ENCODE results near the gene ATP9B.

The ATP9B gene

DNA sequence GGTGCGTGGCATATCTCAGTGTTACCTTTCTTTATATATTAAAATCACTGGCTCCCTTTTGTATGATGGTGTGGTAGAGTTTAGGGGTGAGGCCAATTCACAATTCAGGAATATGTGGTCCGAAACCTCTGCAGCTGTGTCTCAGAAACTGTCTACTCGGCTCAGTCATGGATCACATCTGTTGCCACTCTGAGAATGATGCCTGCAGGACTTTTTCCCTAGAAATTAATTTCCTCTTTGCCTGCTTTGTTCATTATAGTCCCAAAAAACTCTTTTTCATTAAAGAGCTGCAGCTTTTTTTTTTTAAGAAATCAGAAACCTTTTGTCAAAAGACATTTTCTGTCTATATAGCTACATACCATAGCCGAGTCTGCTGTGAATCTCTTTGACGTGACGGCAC is 221.7 kb downstream of the ATP9B start:
- Histone ChIP-seq H3K27me3 (no peaks in the 10 kb centered on the region), H3K9ac (no peak overlapping the region), H3K27ac (no peak overlapping the region), H3K4me3 (no peak overlapping the region), H4K20me1 (no peaks in the 10 kb centered on the region), H3K9me3 (replicated peaks in 1 of 11) (peaks cover 0 to 13% (median 0%) of the 10 kb centered on the region in 11 experiments; a peak in 8 of 22 replicates), H3K4me2 (no peak overlapping the region), H3K36me3 (peaks cover 10 to 49% (median 20%) of the 10 kb centered on the region in 11 experiments; a peak in 20 of 22 replicates), H3K4me1 (peaks cover 8 to 15% (median 11%) of the 10 kb centered on the region in 10 experiments)
- no peak for TF ChIP-seq Cebpa-rat (IDR thresholded peaks at IDR 0.05)

DNA sequence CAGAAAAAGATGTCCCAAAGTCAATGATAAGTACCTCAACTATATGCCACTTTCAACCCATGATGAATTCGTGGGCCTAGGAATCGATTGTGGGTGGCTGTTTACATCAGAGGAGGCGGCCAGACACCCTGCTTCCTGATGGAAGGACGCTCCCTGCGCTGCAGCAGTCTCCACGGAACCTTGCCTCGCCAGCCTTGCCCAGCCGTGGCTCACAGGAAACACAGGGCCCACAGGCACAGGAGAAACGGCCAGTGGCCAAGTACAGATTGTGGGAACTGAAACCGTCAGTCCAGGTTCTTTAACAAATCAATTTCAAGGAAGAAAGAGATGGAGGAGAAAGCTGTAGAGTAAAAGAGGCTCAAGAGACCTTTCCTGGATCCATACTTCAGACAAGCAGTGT is 225.0 kb downstream of the ATP9B start:
- Histone ChIP-seq H3K4me3 (no peak overlapping the region), H3K4me1 (peaks cover 8 to 15% (median 11%) of the 10 kb centered on the region in 10 experiments), H3K9ac (no peak overlapping the region), H4K20me1 (no peaks in the 10 kb centered on the region), H3K27me3 (no peaks in the 10 kb centered on the region), H3K36me3 (peaks cover 12 to 78% (median 21%) of the 10 kb centered on the region in 11 experiments; a peak in 20 of 22 replicates), H3K4me2 (peak overlapping the region in 10 of 11 experiments; percentile 7 to 58 (median 36); a peak in 18 of 22 replicates), H3K9me3 (replicated peaks in 1 of 11) (peaks cover 0 to 10% (median 0%) of the 10 kb centered on the region in 11 experiments; a peak in 8 of 22 replicates), H3K27ac (no peak overlapping the region)
- no peak for TF ChIP-seq Cebpa-rat (IDR thresholded peaks at IDR 0.05)

DNA sequence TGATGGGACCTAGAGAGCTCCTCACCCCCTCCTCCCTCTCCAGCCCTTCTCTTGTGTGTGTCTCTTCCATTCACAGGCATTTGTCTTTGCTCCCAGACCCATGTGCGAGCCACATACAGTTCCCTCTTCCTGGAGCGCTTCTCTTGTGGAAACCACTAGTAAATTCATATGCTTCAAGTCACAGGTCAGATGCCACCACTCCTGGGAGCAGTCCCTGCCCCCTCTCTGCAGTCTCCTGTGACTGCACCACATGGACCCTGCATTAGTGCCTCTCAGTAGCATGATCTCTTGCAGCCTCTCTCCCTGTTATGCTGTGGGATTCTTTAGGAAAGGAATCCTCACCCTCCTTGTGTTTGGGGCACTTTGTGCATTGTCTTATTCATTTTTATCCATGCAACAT is 230.1 kb downstream of the ATP9B start:
- no peak overlapping the region for H3K9ac ChIP-seq
- peaks cover 0 to 68% (median 20%) of the 10 kb centered on the region in 11 experiments; a peak in 12 of 22 replicates for H3K36me3 ChIP-seq

DNA sequence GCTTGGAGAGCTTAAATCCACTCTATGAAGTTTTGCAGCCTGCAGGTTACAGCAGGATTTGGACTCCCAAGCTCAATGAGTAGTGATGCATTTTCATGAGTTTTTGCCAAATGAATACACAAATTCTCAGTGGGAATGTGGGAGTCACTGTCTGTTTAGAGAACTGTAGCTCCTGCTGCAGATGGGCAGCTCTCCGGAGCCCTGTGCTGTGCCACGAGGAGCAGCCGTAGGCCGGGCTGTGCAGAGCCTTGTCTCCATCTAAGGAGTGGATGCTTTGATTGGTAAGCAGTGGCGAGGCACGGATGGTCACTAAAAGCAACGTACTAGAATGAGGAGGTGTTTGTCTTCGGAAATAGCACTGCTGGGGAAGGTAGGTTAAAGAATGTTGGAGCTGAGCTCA is 230.5 kb downstream of the ATP9B start:
- H3K4me2 ChIP-seq: no peak overlapping the region
- H4K20me1 ChIP-seq: no peaks in the 10 kb centered on the region; a peak in 1 of 22 replicates
- H3K9ac ChIP-seq: no peak overlapping the region
- no peak overlapping the region for H3K4me3 ChIP-seq
- peaks cover 0 to 8% (median 0%) of the 10 kb centered on the region in 10 experiments; a peak in 4 of 20 replicates for H3K4me1 ChIP-seq
- TF ChIP-seq Cebpa-rat (IDR thresholded peaks at IDR 0.05): no peak
- no peaks in the 10 kb centered on the region for H3K27me3 ChIP-seq
- no peaks in the 10 kb centered on the region for H3K9me3 ChIP-seq (replicated peaks in 1 of 11)
- H3K27ac ChIP-seq: no peak overlapping the region
- peaks cover 2 to 68% (median 24%) of the 10 kb centered on the region in 11 experiments; a peak in 17 of 22 replicates for H3K36me3 ChIP-seq

More for the DNA sequence above, 230.1 kb downstream of the ATP9B start:
- no peak overlapping the region for H3K4me2 ChIP-seq
- H3K4me1 ChIP-seq: peaks cover 2 to 11% (median 3%) of the 10 kb centered on the region in 10 experiments
- H3K9me3 ChIP-seq (replicated peaks in 1 of 11): no peaks in the 10 kb centered on the region
- no peaks in the 10 kb centered on the region for H3K27me3 ChIP-seq
- no peak overlapping the region for H3K4me3 ChIP-seq
- H3K27ac ChIP-seq: no peak overlapping the region
- TF ChIP-seq Cebpa-rat (IDR thresholded peaks at IDR 0.05): no peak
- no peaks in the 10 kb centered on the region; a peak in 1 of 22 replicates for H4K20me1 ChIP-seq

DNA sequence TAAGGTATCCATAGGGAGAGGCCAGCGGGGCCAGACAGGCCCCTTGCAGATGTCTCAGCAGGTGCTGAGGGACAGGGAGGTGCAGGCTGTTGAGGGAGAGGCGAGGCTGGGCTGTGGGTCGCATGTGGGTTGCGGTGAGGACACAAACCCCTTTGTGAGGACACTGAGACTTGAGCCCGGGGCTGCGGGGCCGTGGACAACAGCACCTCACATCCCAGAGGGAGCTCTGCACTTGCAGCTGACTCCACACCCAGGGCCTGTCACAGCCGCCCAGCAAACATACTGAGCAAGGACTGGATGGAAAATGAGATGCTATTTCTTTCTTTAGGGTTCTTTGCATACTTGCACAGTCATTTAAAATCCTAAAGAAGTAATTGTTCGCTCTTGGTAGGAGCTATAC is 231.2 kb downstream of the ATP9B start:
- H3K27me3 ChIP-seq: no peaks in the 10 kb centered on the region
- no peak overlapping the region for H3K4me3 ChIP-seq
- peaks cover 9 to 70% (median 29%) of the 10 kb centered on the region in 11 experiments; a peak in 18 of 22 replicates for H3K36me3 ChIP-seq
- no peak overlapping the region for H3K4me2 ChIP-seq
- peaks cover 0 to 8% (median 0%) of the 10 kb centered on the region in 10 experiments; a peak in 4 of 20 replicates for H3K4me1 ChIP-seq
- H3K27ac ChIP-seq: no peak overlapping the region
- H3K9me3 ChIP-seq (replicated peaks in 1 of 11): no peaks in the 10 kb centered on the region
- no peak overlapping the region for H3K9ac ChIP-seq
- TF ChIP-seq Cebpa-rat (IDR thresholded peaks at IDR 0.05): no peak
- H4K20me1 ChIP-seq: no peaks in the 10 kb centered on the region; a peak in 1 of 22 replicates

DNA sequence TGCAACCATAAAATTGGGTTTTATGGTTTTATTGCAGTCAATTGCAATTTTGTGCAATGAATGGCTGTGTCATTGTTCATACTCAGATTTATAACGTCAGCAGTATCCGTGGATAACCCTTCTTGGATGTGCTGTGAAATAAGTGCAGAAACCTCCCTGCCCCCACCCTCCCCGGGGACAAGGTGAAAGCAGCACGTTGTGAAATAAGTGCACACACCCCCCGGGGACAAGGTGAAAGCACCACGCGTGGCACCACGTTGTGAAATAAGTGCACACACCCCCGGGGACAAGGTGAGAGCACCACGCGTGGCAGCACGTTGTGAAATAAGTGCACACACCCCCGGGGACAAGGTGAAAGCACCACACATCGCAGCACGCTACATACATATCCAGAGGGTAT is 232.9 kb downstream of the ATP9B start:
- Histone ChIP-seq H3K4me2 (peak overlapping the region in 4 of 11 experiments; percentile 13 to 37 (median 20); a peak in 4 of 22 replicates), H3K9me3 (replicated peaks in 1 of 11) (no peaks in the 10 kb centered on the region), H3K27me3 (no peaks in the 10 kb centered on the region), H3K9ac (no peak overlapping the region), H4K20me1 (no peaks in the 10 kb centered on the region; a peak in 1 of 22 replicates), H3K4me3 (no peak overlapping the region), H3K4me1 (peaks cover 0 to 8% (median 0%) of the 10 kb centered on the region in 10 experiments; a peak in 4 of 20 replicates), H3K36me3 (peaks cover 12 to 71% (median 42%) of the 10 kb centered on the region in 11 experiments), H3K27ac (no peak overlapping the region)
- peak in 1 of 11 experiments; percentile 13; a peak in 2 of 22 replicates for TF ChIP-seq Cebpa-rat (IDR thresholded peaks at IDR 0.05)

DNA sequence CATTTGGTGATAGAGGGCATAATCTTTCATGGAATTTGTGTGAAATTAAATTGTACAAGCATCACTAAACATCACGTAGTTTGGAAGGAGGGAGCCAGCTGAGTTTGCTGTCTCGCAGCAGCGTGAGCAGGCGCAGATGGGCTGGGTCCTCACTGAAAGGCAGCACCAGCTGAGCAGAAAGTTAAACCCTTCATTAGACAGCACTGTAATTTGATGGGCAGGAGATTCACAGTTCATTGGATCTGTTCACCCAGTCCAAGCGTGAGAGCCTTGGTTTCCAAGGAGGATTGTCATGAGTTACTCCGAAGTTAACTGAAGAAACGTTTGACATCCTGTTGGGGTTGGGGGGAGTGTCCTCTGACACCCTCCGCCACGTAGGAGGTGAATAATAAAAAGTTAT is 236.7 kb downstream of the ATP9B start:
- Histone ChIP-seq H4K20me1 (peaks cover 0 to 4% (median 0%) of the 10 kb centered on the region in 11 experiments; a peak in 2 of 22 replicates), H3K4me1 (peaks cover 0 to 8% (median 0%) of the 10 kb centered on the region in 10 experiments; a peak in 4 of 20 replicates), H3K27me3 (no peaks in the 10 kb centered on the region), H3K36me3 (peaks cover 23 to 67% (median 44%) of the 10 kb centered on the region in 11 experiments), H3K27ac (no peak overlapping the region), H3K9me3 (replicated peaks in 1 of 11) (no peaks in the 10 kb centered on the region), H3K4me3 (no peak overlapping the region), H3K9ac (no peak overlapping the region), H3K4me2 (no peak overlapping the region)
- TF ChIP-seq Cebpa-rat (IDR thresholded peaks at IDR 0.05): no peak

DNA sequence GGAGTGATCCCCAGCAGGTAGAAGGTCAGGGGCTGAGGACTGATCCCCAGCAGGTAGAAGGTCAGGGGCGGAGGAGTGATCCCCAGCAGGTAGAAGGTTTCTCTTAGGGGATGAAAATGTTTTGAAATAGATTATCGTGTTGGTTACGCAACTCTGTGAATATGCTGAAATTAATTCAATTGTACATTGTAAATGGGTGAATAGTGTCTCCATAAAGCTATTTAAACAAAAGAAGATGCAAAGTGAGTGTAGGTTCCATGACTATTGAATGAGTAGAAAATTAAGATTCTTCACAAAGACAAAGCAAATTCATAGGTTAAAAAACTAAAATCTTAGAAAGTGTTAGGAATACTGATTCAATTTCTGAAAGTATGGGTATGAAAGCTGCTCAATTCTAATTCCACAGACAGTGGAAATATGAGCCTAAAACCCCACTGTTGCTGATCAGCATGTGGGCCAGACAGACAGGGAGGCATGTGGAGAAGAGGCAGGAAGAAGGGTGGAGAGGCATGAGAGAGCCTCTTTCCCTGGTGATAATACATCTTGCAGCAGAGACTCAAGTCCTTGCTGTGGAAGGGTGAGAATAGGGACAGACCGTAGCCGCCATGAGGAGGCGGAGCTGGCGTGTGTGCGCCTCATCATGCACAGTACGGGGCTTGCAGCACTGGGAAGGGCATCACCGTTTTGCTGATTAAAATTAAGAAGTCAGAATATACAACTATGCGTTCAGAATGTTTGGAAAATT is 240.6 kb downstream of the ATP9B start:
- no peaks in the 10 kb centered on the region for H3K4me1 ChIP-seq
- H3K36me3 ChIP-seq: peaks cover 28 to 77% (median 45%) of the 10 kb centered on the region in 11 experiments
- no peak overlapping the region for H3K27ac ChIP-seq
- no peak for TF ChIP-seq Cebpa-rat (IDR thresholded peaks at IDR 0.05)
- no peak overlapping the region for H3K4me3 ChIP-seq
- H3K4me2 ChIP-seq: no peak overlapping the region
- no peaks in the 10 kb centered on the region for H3K9me3 ChIP-seq (replicated peaks in 1 of 11)
- H3K27me3 ChIP-seq: no peaks in the 10 kb centered on the region
- no peak overlapping the region for H3K9ac ChIP-seq
- H4K20me1 ChIP-seq: peaks cover 0 to 9% (median 0%) of the 10 kb centered on the region in 11 experiments; a peak in 2 of 22 replicates

DNA sequence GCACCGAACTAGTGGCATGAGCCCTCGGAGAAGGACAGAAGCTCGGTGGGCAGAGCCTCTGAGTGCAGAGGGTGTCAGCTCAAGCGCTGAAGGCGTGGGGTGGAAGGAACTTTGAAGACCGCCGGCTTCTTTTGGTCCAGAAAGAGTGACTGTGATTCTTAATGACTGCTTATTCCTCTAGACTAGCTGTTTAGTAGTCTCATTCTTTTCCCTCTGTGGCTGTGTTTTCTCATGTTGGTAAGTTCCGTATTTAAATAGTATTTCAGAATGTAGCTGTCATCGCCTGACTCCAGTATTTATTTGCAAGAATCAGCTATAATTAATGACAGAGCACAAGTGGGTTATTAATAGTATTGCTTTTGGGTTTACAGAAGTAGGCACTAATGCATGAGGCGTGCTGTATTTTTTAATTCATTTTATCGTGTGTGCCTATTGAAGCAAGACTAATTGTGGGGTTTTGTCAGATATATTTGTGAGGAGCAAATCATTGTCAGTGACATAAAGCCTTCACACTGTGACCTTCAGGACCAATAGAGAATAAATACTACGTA is 245.7 kb downstream of the ATP9B start:
- peaks cover 0 to 11% (median 1%) of the 10 kb centered on the region in 11 experiments; a peak in 7 of 22 replicates for H4K20me1 ChIP-seq
- H3K4me3 ChIP-seq: no peak overlapping the region
- H3K9me3 ChIP-seq (replicated peaks in 1 of 11): peaks cover 0 to 9% (median 6%) of the 10 kb centered on the region in 11 experiments; a peak in 9 of 22 replicates
- no peak for TF ChIP-seq Cebpa-rat (IDR thresholded peaks at IDR 0.05)
- H3K4me1 ChIP-seq: peaks cover 0 to 19% (median 10%) of the 10 kb centered on the region in 10 experiments; a peak in 17 of 20 replicates
- peaks cover 16 to 57% (median 26%) of the 10 kb centered on the region in 11 experiments for H3K36me3 ChIP-seq
- H3K9ac ChIP-seq: no peak overlapping the region
- H3K4me2 ChIP-seq: no peak overlapping the region
- no peak overlapping the region for H3K27ac ChIP-seq
- H3K27me3 ChIP-seq: no peaks in the 10 kb centered on the region; a peak in 1 of 22 replicates
